ENCODE data around the gene NRG4. TPM values are rescaled to one million over a fixed set of nuclear protein-coding genes. Genes with fewer than 3 reads are reported as not detected.

Gene NRG4
- total RNA-seq, 2 donors from 2014 or later = 0.51 to 0.95 TPM

DNA sequence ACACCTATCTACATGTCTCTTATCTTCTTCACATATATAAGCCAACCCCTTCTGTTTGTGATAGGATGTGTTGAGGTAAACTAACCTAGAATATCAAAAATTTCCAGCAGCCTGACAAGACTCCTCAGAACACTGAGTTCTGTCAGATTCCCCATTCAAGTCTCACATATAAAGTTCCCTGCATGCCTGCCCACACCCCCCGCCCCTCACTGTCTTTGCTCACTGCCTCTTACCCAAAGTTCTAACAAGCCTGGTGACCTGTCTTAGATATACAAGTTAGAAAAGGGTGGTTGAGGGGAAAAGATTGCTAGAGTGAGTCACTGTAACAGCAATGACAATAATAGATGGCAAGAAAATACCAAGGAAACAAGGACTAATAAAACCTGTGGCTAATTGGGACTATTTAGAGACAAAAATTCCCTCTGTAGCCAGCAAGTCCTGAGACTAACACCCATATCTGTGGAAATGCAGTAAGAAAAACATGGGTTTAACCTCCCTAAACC lies 68.5 kb downstream of the NRG4 start:
- Mint-ChIP-seq H3K36me3 (ENCODE audit: low read depth) (peaks cover 17% of the 10 kb centered on the region), H3K27ac (no peak overlapping the region), H3K27me3 (ENCODE audit: insufficient read depth) (no peaks in the 10 kb centered on the region), H3K4me3 (no peak overlapping the region), H3K9me3 (peaks cover 28% of the 10 kb centered on the region), H3K4me1 (peaks cover 5% of the 10 kb centered on the region)
- 50% methylated on average over 1 of the region's 1 CpG; no CpG with 5 or more reads in 1 of the 2 experiments for WGBS, 2 experiments (ENCODE audit: insufficient coverage in 1 of 2, insufficient read length in 1 of 2)
- Histone ChIP-seq H3K27ac (ENCODE audit: low read depth, low read length) (no peak overlapping the region), H3K27me3 (ENCODE audit: control insufficient read depth, insufficient read depth, low read length, poor library complexity, severe bottlenecking) (no peaks in the 10 kb centered on the region), H3K9ac (ENCODE audit: extremely low read depth, low read length, poor library complexity, severe bottlenecking) (no peak overlapping the region), H3K9me3 (ENCODE audit: control insufficient read depth, low read length) (peaks cover 25% of the 10 kb centered on the region), H3K36me3 (ENCODE audit: control insufficient read depth, insufficient read depth, low read length) (peaks cover 13% of the 10 kb centered on the region), H3K4me3 (ENCODE audit: low read length) (no peak overlapping the region), H3K4me1 (ENCODE audit: control insufficient read depth, insufficient read depth, low read length) (no peaks in the 10 kb centered on the region)
- DNase-seq = peak; percentile 44
- TF ChIP-seq, protein P1, sequence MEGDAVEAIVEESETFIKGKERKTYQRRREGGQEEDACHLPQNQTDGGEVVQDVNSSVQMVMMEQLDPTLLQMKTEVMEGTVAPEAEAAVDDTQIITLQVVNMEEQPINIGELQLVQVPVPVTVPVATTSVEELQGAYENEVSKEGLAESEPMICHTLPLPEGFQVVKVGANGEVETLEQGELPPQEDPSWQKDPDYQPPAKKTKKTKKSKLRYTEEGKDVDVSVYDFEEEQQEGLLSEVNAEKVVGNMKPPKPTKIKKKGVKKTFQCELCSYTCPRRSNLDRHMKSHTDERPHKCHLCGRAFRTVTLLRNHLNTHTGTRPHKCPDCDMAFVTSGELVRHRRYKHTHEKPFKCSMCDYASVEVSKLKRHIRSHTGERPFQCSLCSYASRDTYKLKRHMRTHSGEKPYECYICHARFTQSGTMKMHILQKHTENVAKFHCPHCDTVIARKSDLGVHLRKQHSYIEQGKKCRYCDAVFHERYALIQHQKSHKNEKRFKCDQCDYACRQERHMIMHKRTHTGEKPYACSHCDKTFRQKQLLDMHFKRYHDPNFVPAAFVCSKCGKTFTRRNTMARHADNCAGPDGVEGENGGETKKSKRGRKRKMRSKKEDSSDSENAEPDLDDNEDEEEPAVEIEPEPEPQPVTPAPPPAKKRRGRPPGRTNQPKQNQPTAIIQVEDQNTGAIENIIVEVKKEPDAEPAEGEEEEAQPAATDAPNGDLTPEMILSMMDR (conservative IDR thresholded peaks at IDR 0.05) = no peak

DNA sequence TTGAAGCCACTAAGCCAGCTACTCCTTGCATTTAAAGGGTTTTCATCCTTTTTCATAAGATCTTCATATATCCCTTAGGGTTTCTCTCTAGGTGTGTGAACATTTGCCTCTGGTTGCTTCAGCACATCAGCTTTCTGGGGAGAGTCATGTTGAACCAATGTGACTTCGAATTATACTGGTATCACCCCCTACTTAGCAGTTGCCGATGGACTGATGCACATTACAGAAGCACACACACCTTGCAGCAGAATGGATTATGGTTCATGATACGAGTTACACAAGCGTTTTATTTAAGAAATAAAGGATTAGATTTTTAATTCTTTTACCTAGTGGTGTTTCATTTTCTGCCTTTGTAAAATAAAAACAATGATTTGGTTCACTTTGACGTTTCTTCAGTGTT lies 69.0 kb downstream of the NRG4 start:
- peaks cover 30% of the 10 kb centered on the region for H3K9me3 ChIP-seq (ENCODE audit: control insufficient read depth, low read length)
- no peaks in the 10 kb centered on the region for H3K4me1 ChIP-seq (ENCODE audit: control insufficient read depth, insufficient read depth, low read length)
- 76 to 88% methylated on average over 2 to 5 of the region's 5 CpGs for WGBS, 2 experiments (ENCODE audit: insufficient coverage in 1 of 2, insufficient read length in 1 of 2)
- no peak overlapping the region for H3K27ac Mint-ChIP-seq
- no peaks in the 10 kb centered on the region for H3K27me3 Mint-ChIP-seq (ENCODE audit: insufficient read depth)
- peaks cover 18% of the 10 kb centered on the region for H3K36me3 ChIP-seq (ENCODE audit: control insufficient read depth, insufficient read depth, low read length)
- TF ChIP-seq, protein P1 (conservative IDR thresholded peaks at IDR 0.05) = no peak
- H3K4me3 Mint-ChIP-seq = no peak overlapping the region
- H3K27me3 ChIP-seq (ENCODE audit: control insufficient read depth, insufficient read depth, low read length, poor library complexity, severe bottlenecking) = no peaks in the 10 kb centered on the region
- peaks cover 34% of the 10 kb centered on the region for H3K9me3 Mint-ChIP-seq
- peaks cover 5% of the 10 kb centered on the region for H3K4me1 Mint-ChIP-seq
- no peak for DNase-seq
- no peak overlapping the region for H3K9ac ChIP-seq (ENCODE audit: extremely low read depth, low read length, poor library complexity, severe bottlenecking)
- no peak overlapping the region for H3K27ac ChIP-seq (ENCODE audit: low read depth, low read length)
- H3K4me3 ChIP-seq (ENCODE audit: low read length) = no peak overlapping the region
- peaks cover 23% of the 10 kb centered on the region for H3K36me3 Mint-ChIP-seq (ENCODE audit: low read depth)

DNA sequence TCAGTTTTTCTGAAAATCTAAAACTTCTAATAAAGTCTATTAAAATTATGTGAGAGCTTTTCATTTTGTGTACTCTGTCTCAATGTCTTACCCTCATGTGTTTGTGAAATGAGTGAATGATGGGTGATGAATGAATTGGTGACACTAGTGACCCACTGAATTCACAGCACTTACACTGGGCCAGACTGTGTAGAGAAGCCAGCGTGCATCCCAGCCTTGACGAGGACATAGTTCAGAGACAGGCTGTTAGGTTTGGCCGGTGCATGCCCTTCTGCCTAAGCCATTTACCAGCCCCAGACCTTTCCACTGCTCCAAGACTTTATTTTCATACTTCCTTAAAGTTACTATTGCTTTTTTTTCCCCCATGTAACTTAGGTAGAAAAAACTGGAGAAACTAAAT lies 69.8 kb downstream of the NRG4 start:
- H3K27me3 ChIP-seq (ENCODE audit: control insufficient read depth, insufficient read depth, low read length, poor library complexity, severe bottlenecking) = no peaks in the 10 kb centered on the region
- Mint-ChIP-seq H3K27me3 (ENCODE audit: insufficient read depth) (no peaks in the 10 kb centered on the region), H3K9me3 (peaks cover 41% of the 10 kb centered on the region), H3K36me3 (ENCODE audit: low read depth) (peaks cover 30% of the 10 kb centered on the region), H3K27ac (no peak overlapping the region), H3K4me3 (no peak overlapping the region), H3K4me1 (peaks cover 5% of the 10 kb centered on the region)
- no peak overlapping the region for H3K4me3 ChIP-seq (ENCODE audit: low read length)
- H3K27ac ChIP-seq (ENCODE audit: low read depth, low read length) = no peak overlapping the region
- no peaks in the 10 kb centered on the region for H3K4me1 ChIP-seq (ENCODE audit: control insufficient read depth, insufficient read depth, low read length)
- peaks cover 26% of the 10 kb centered on the region for H3K36me3 ChIP-seq (ENCODE audit: control insufficient read depth, insufficient read depth, low read length)
- TF ChIP-seq, protein P1 (conservative IDR thresholded peaks at IDR 0.05) = no peak
- peak; percentile 37 for DNase-seq
- H3K9ac ChIP-seq (ENCODE audit: extremely low read depth, low read length, poor library complexity, severe bottlenecking) = no peak overlapping the region
- 70 to 87% methylated on average over 2 to 3 of the region's 3 CpGs for WGBS, 2 experiments (ENCODE audit: insufficient coverage in 1 of 2, insufficient read length in 1 of 2)
- H3K9me3 ChIP-seq (ENCODE audit: control insufficient read depth, low read length) = peaks cover 38% of the 10 kb centered on the region

Data from endodermal cell (in vitro differentiated cells).